ENCODE data around the gene OTUB2.

OTUB2 gene

DNA sequence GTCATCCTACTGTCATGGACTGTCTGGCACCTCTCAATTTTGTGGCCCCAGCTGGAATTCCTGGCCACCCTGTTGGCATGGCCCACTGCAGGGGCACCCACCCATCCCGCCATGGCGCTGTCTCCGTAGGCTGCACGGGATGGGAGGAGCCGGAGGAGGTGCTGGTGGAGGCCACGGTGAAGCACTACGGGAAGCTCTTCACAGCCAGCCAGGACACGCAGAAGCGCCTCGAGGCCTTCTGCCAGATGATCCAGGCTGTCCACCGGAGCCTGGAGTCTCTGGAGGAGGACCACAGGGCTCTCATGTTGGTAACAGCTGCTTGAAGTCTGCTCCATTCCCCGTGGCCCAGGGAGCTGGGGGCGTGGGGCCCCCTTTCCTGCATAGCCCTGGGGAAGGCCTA, 25.1 kb upstream of the OTUB2 start:
- DNase-seq (ENCODE audit: low read depth), result no peak
- no peak overlapping the region for H3K4me3 ChIP-seq (ENCODE audit: control insufficient read depth, low read depth, low read length)
- TF ChIP-seq, protein P1, sequence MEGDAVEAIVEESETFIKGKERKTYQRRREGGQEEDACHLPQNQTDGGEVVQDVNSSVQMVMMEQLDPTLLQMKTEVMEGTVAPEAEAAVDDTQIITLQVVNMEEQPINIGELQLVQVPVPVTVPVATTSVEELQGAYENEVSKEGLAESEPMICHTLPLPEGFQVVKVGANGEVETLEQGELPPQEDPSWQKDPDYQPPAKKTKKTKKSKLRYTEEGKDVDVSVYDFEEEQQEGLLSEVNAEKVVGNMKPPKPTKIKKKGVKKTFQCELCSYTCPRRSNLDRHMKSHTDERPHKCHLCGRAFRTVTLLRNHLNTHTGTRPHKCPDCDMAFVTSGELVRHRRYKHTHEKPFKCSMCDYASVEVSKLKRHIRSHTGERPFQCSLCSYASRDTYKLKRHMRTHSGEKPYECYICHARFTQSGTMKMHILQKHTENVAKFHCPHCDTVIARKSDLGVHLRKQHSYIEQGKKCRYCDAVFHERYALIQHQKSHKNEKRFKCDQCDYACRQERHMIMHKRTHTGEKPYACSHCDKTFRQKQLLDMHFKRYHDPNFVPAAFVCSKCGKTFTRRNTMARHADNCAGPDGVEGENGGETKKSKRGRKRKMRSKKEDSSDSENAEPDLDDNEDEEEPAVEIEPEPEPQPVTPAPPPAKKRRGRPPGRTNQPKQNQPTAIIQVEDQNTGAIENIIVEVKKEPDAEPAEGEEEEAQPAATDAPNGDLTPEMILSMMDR (IDR thresholded peaks at IDR 0.05; ENCODE audit: control insufficient read depth, insufficient read depth, low read depth, low read length, missing control alignments), result no peak

DNA sequence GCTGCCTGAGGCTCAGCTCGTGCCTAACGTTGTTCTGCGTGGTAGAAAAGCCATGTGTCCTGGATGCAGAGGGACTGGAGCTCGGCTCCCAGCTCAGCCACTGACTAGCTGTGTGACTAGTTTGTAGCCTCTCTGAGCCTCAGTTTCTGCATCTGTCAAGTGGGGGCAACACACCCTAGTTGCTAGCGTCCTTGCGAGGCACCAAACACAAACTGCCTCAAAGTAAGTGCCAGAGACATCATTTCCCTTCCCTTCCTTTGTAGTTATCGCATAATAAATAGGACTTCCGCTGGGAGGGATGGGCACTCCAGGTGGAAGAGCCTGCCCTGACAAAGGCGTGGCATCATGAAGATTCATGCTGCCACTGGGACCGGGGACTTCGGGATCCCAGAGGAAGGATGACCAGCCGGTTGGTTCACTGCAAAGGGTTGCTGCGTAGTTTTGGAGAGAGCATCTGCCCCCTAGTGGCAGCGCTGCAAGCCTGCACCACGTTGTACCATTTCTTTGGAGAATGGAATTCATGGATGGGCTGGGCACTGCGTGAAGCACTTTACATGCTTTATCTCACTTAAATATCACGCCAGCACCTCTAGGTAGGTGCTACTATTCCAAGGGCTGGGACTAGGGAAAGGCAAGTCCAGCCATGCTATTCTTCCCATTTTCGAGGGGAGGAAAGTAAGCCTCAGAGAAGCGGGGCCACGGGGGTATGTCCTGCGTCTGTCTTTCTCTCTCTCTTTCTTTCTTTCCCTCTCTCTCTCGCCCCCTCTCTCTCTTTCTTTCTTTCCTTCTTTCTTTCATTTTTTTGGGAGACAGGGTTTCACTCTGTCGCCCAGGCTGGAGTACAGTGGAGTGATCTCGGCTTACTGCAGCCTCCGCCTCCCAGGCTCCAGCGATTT, 24.4 kb upstream of the OTUB2 start:
- DNase-seq (ENCODE audit: low read depth), result no peak
- TF ChIP-seq, protein P1 (IDR thresholded peaks at IDR 0.05; ENCODE audit: control insufficient read depth, insufficient read depth, low read depth, low read length, missing control alignments), result peak; percentile 98
- no peak overlapping the region for H3K4me3 ChIP-seq (ENCODE audit: control insufficient read depth, low read depth, low read length)

DNA sequence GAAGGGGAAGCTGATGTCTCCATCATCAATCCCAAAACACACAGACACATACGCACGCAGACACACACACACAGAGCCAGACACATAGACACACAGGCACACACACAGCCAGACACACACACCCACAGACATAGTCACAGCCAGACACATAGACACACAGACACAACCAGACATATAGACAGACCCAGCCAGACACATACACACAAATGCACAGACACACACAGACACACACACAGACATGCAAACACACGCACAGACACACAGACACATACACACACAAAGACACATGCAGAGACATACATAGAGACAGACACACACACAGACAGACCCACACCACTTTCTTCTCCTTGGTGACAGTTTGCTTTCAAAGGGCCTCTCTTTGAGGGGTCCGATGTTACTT, 22.7 kb upstream of the OTUB2 start:
- TF ChIP-seq, protein P1 (IDR thresholded peaks at IDR 0.05; ENCODE audit: control insufficient read depth, insufficient read depth, low read depth, low read length, missing control alignments), result no peak
- no peak overlapping the region for H3K4me3 ChIP-seq (ENCODE audit: control insufficient read depth, low read depth, low read length)
- no peak for DNase-seq (ENCODE audit: low read depth)

DNA sequence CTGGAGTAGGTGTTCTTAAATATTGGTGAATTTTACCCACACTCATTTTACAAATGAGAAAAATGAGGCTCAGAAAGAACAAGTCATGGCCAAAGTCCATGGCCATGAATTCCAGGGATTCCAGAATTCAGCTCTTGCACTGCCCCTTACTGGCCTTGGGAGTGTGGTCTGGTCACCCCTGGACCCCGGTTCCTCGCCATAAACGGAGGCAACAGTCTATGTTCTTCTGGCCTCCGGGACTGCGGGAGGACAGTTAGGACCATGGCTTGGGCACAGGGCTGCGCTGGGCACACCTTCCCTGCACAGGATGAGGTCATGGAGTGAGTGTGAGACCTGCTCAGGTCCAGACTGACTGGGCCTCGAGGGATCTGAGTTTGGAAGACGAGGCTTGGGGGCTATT, 22.1 kb upstream of the OTUB2 start:
- H3K4me3 ChIP-seq (ENCODE audit: control insufficient read depth, low read depth, low read length), result no peak overlapping the region
- DNase-seq (ENCODE audit: low read depth), result no peak
- TF ChIP-seq, protein P1 (IDR thresholded peaks at IDR 0.05; ENCODE audit: control insufficient read depth, insufficient read depth, low read depth, low read length, missing control alignments), result no peak

DNA sequence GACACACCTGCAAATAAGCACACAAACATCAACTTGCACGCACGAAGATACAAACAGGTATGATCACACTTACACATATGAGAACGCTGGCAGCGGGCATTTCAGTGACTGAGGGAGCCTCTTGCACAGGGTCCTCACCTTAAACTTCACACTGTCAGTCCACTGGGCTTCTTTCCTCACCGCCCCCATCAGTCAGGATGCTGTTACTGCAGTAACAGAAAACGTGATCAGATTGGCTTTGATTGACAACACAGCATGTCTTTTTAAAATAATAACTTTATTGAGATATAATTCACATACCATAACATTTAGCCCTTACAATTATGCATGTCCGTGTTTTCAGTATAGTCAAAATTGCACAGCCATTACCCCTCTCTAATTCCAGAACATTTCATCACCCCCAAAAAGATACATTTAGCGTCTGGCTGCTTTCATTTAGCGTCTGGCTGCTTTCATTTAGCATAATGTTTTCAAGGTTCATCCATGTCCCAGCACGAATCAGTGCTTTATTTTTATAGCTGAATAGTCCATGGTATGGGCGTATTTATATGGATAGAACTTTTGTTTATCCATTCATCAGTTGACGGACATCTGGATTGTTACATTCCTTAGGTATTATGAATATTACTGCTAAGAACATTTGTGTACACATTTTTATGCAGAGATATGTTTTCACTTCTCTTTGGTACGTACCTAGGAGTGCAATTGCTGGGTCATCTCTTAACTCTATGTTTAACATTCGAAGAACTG, 20.6 kb upstream of the OTUB2 start:
- TF ChIP-seq, protein P1 (IDR thresholded peaks at IDR 0.05; ENCODE audit: control insufficient read depth, insufficient read depth, low read depth, low read length, missing control alignments), result peak; percentile 47
- no peak for DNase-seq (ENCODE audit: low read depth)
- H3K4me3 ChIP-seq (ENCODE audit: control insufficient read depth, low read depth, low read length), result no peak overlapping the region

DNA sequence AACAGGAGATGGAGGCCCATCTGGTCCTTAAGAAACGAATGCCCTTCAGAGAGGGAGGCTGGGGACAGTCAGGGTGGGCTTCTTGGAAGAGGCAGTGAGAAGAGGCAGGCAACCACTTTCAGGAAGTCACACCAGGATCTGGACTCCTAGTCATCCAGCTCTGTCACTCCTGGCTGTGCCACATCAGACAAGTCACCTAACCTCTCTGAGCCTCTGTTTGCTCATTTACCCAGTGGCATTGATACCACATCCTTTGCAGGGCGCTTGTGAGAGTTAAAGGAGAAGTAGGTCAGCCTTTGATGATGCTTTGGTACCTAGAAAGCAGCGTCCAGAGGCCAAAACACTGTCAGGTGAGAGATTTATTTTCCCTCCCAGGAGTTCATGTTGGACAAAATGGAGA, 17.9 kb upstream of the OTUB2 start:
- TF ChIP-seq, protein P1 (IDR thresholded peaks at IDR 0.05; ENCODE audit: control insufficient read depth, insufficient read depth, low read depth, low read length, missing control alignments), result no peak
- DNase-seq (ENCODE audit: low read depth), result no peak
- no peak overlapping the region for H3K4me3 ChIP-seq (ENCODE audit: control insufficient read depth, low read depth, low read length)

Measured in AG09309 (cell line).